ENCODE measurements around the gene CDC20. TPM values are rescaled to one million over a fixed set of nuclear protein-coding genes. Genes with fewer than 3 reads are reported as not detected.
A peak's percentile ranks its signal among the peaks of the same experiment; 100 is the strongest.

CDC20 gene
- total and polyA plus RNA-seq, 2 donors (not counting 1 experiment from before 2014, with no cell fraction given) = 16.7 to 24.1 TPM

GRCh38 chr1:43386676-43387075, 27.9 kb downstream of the CDC20 start:
- TF ChIP-seq, protein P1, sequence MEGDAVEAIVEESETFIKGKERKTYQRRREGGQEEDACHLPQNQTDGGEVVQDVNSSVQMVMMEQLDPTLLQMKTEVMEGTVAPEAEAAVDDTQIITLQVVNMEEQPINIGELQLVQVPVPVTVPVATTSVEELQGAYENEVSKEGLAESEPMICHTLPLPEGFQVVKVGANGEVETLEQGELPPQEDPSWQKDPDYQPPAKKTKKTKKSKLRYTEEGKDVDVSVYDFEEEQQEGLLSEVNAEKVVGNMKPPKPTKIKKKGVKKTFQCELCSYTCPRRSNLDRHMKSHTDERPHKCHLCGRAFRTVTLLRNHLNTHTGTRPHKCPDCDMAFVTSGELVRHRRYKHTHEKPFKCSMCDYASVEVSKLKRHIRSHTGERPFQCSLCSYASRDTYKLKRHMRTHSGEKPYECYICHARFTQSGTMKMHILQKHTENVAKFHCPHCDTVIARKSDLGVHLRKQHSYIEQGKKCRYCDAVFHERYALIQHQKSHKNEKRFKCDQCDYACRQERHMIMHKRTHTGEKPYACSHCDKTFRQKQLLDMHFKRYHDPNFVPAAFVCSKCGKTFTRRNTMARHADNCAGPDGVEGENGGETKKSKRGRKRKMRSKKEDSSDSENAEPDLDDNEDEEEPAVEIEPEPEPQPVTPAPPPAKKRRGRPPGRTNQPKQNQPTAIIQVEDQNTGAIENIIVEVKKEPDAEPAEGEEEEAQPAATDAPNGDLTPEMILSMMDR (conservative IDR thresholded peaks at IDR 0.05 in 1 of 2, IDR thresholded peaks at IDR 0.05 in 1 of 2; ENCODE audit: low read depth in 1 of 2, low read length in 2 of 2) = no peak
- no peak for TF ChIP-seq EZH2 (IDR thresholded peaks at IDR 0.05; ENCODE audit: low read length, missing control alignments)
- DNase-seq (ENCODE audit: low read depth in 2 of 2) = no peak
- Histone ChIP-seq H4K20me1 (ENCODE audit: control insufficient read depth, extremely low read depth, insufficient read depth, low read length) (no peaks in the 10 kb centered on the region), H3K4me3 (replicated peaks in 1 of 4; ENCODE audit: control extremely low read depth in 1 of 4, insufficient read depth in 1 of 4, low read depth in 3 of 4, low read length in 4 of 4) (no peak overlapping the region), H3K9me3 (ENCODE audit: control insufficient read depth, insufficient read depth, low read depth, low read length) (no peaks in the 10 kb centered on the region), H3K4me2 (ENCODE audit: extremely low read depth, insufficient read depth, low read length) (no peak overlapping the region), H3K27ac (ENCODE audit: insufficient read depth, low read length) (no peak overlapping the region), H3K4me1 (ENCODE audit: control insufficient read depth, extremely low read depth, insufficient read depth, low read length) (peaks cover 6% of the 10 kb centered on the region), H2AFZ (ENCODE audit: low read length) (no peak overlapping the region), H3K79me2 (ENCODE audit: control insufficient read depth, insufficient read depth, low read length) (peaks cover 45% of the 10 kb centered on the region), H3K9ac (ENCODE audit: insufficient read depth, low read length) (no peak overlapping the region), H3K36me3 (ENCODE audit: control insufficient read depth, insufficient read depth, low read length) (peaks cover 24% of the 10 kb centered on the region), H3K27me3 (ENCODE audit: control insufficient read depth, insufficient read depth, low read length) (no peaks in the 10 kb centered on the region)

GRCh38 chr1:43387976-43388599, 29.3 kb downstream of the CDC20 start:
- H3K27ac ChIP-seq (ENCODE audit: insufficient read depth, low read length) = no peak overlapping the region
- H3K4me1 ChIP-seq (ENCODE audit: control insufficient read depth, extremely low read depth, insufficient read depth, low read length) = peaks cover 6% of the 10 kb centered on the region
- no peak overlapping the region for H2AFZ ChIP-seq (ENCODE audit: low read length)
- peaks cover 45% of the 10 kb centered on the region for H3K79me2 ChIP-seq (ENCODE audit: control insufficient read depth, insufficient read depth, low read length)
- no peaks in the 10 kb centered on the region for H4K20me1 ChIP-seq (ENCODE audit: control insufficient read depth, extremely low read depth, insufficient read depth, low read length)
- TF ChIP-seq EZH2 (IDR thresholded peaks at IDR 0.05; ENCODE audit: low read length, missing control alignments) = no peak
- TF ChIP-seq, protein P1 (conservative IDR thresholded peaks at IDR 0.05 in 1 of 2, IDR thresholded peaks at IDR 0.05 in 1 of 2; ENCODE audit: low read depth in 1 of 2, low read length in 2 of 2) = no peak
- peaks cover 16% of the 10 kb centered on the region for H3K36me3 ChIP-seq (ENCODE audit: control insufficient read depth, insufficient read depth, low read length)
- H3K4me3 ChIP-seq (replicated peaks in 1 of 4; ENCODE audit: control extremely low read depth in 1 of 4, insufficient read depth in 1 of 4, low read depth in 3 of 4, low read length in 4 of 4) = peak overlapping the region; percentile 56 to 96 (median 84)
- H3K4me2 ChIP-seq (ENCODE audit: extremely low read depth, insufficient read depth, low read length) = peak overlapping the region; percentile 93
- H3K27me3 ChIP-seq (ENCODE audit: control insufficient read depth, insufficient read depth, low read length) = no peaks in the 10 kb centered on the region
- no peaks in the 10 kb centered on the region for H3K9me3 ChIP-seq (ENCODE audit: control insufficient read depth, insufficient read depth, low read depth, low read length)
- DNase-seq (ENCODE audit: low read depth in 2 of 2) = peak in 1 of 2 donors; percentile 27
- no peak overlapping the region for H3K9ac ChIP-seq (ENCODE audit: insufficient read depth, low read length)

GRCh38 chr1:43388613-43389012, 29.8 kb downstream of the CDC20 start:
- H3K79me2 ChIP-seq (ENCODE audit: control insufficient read depth, insufficient read depth, low read length) = peaks cover 45% of the 10 kb centered on the region

More at GRCh38 chr1:43388613-43389012, 29.8 kb downstream of the CDC20 start:
- Histone ChIP-seq H3K27ac (ENCODE audit: insufficient read depth, low read length) (peak overlapping the region; percentile 85), H3K4me2 (ENCODE audit: extremely low read depth, insufficient read depth, low read length) (peak overlapping the region; percentile 93), H3K9me3 (ENCODE audit: control insufficient read depth, insufficient read depth, low read depth, low read length) (no peaks in the 10 kb centered on the region), H2AFZ (ENCODE audit: low read length) (no peak overlapping the region), H3K36me3 (ENCODE audit: control insufficient read depth, insufficient read depth, low read length) (peaks cover 12% of the 10 kb centered on the region), H4K20me1 (ENCODE audit: control insufficient read depth, extremely low read depth, insufficient read depth, low read length) (no peaks in the 10 kb centered on the region), H3K27me3 (ENCODE audit: control insufficient read depth, insufficient read depth, low read length) (no peaks in the 10 kb centered on the region), H3K9ac (ENCODE audit: insufficient read depth, low read length) (no peak overlapping the region), H3K4me3 (replicated peaks in 1 of 4; ENCODE audit: control extremely low read depth in 1 of 4, insufficient read depth in 1 of 4, low read depth in 3 of 4, low read length in 4 of 4) (peak overlapping the region; percentile 56 to 96 (median 84)), H3K4me1 (ENCODE audit: control insufficient read depth, extremely low read depth, insufficient read depth, low read length) (peaks cover 6% of the 10 kb centered on the region)
- no peak for DNase-seq (ENCODE audit: low read depth in 2 of 2)
- TF ChIP-seq, protein P1 (conservative IDR thresholded peaks at IDR 0.05 in 1 of 2, IDR thresholded peaks at IDR 0.05 in 1 of 2; ENCODE audit: low read depth in 1 of 2, low read length in 2 of 2) = no peak
- no peak for TF ChIP-seq EZH2 (IDR thresholded peaks at IDR 0.05; ENCODE audit: low read length, missing control alignments)

Measured in fibroblast of lung (primary cell).